Sigmoid colon (tissue), 7 donors: Measurements from ENCODE around the gene ONECUT3. TPM values are rescaled to one million over a fixed set of nuclear protein-coding genes. Genes with fewer than 3 reads are reported as not detected.

ENCODE experiments used
- DNase-seq: peaks from one replicate; pipeline ENCODE4 v3.0.0-alpha.2; 2019
- H3K27ac ChIP-seq, 4 donors: fragments of 200-600 bp; sonication (generic); one replicate each; pipeline ENCODE4 v1.5.1; 2016 to 2019; ENCODE audit warnings: mild to moderate bottlenecking in 1 of 4
- H3K27me3 ChIP-seq, 3 donors: fragments of 200-600 bp; sonication (generic); one replicate each; pipeline ENCODE4 v1.5.1; 2019; ENCODE audit warnings: mild to moderate bottlenecking in 1 of 3
- H3K36me3 ChIP-seq, 4 donors: fragments of 200-600 bp; sonication (generic); one replicate each; pipeline ENCODE4 v1.5.1; 2016 to 2019
- H3K4me1 ChIP-seq, 4 donors: fragments of 200-600 bp; sonication (generic); one replicate each; pipeline ENCODE4 v1.5.1; 2017 to 2019
- H3K4me3 ChIP-seq, 4 donors: fragments of 200-600 bp; sonication (generic); one replicate each; pipeline ENCODE4 v1.5.1; 2017 to 2019; ENCODE audit warnings: mild to moderate bottlenecking in 2 of 4, moderate library complexity in 1 of 4
- H3K9me3 ChIP-seq, 4 donors: fragments of 200-600 bp in 3 of 4; sonication (generic) in 3 of 4; one replicate each; pipeline versions ENCODE4 v1.5.1 to v1.6.1; 2013 to 2019
- CTCF ChIP-seq, 4 experiments: fragments of 450-650 bp in 3 of 4; fragments of 200-600 bp in 1 of 4; IDR thresholded peaks; one replicate each; pipeline ENCODE4 v1.5.1; 2016 to 2019; ENCODE audit warnings: antibody characterized with exemption in 4 of 4, mild to moderate bottlenecking in 3 of 4, moderate library complexity in 2 of 4
- EP300 ChIP-seq, 4 donors: sonication (generic); formaldehyde crosslinking; IDR thresholded peaks; one replicate each; pipeline ENCODE4 v1.6.1; 2017; ENCODE audit warnings: antibody characterized with exemption in 4 of 4
- POLR2A ChIP-seq, 2 donors: fragments of 450-650 bp; IDR thresholded peaks; one replicate each; pipeline ENCODE4 v1.6.1; 2016; ENCODE audit warnings: antibody characterized with exemption in 2 of 2, mild to moderate bottlenecking in 2 of 2, moderate library complexity in 2 of 2
- POLR2AphosphoS5 ChIP-seq, 4 donors: sonication (generic); formaldehyde crosslinking; IDR thresholded peaks; one replicate each; pipeline ENCODE4 v1.6.1; 2017; ENCODE audit warnings: antibody characterized with exemption in 4 of 4
- WGBS, 2 donors: extraction: QIAGEN DNeasy Blood & Tissue Kit; methylation state at CpG; one replicate each; pipeline ENCODE4 v1.1.7; 2013; 5-methylcytosine and 5-hydroxymethylcytosine counted together
- intact Hi-C: fragments of 100-400 bp; cut with DNase I; formaldehyde crosslinking; loops from one replicate; pipeline ENCODE4 v1.15.1; 2023
- polyA plus RNA-seq, 3 donors: library from polyadenylated mRNA; stranded (reverse); fragments of 200-250 nt; gene quantifications; one replicate each; pipeline ENCODE4 v1.2.3, GENCODE V29; 2013
- total RNA-seq, 4 donors: library from RNA; depleted of rRNA; stranded (reverse); fragments of >200 nt; gene quantifications; one replicate each; pipeline ENCODE4 v1.1.0, GENCODE V29; 2016
- donor health status: healthy with polysubstance abuse.
- donor health status: Bipolar disorder and iron deficiency.
- donor health status: healthy.

The ONECUT3 gene
- total and polyA plus RNA-seq, 7 donors = not detected

- no peaks in the 10 kb centered on the region for H3K4me1 ChIP-seq
- H3K4me3 ChIP-seq = no peak overlapping the region
- H3K27ac ChIP-seq = no peak overlapping the region
- TF ChIP-seq POLR2AphosphoS5 (IDR thresholded peaks at IDR 0.05) (no peak), CTCF (IDR thresholded peaks at IDR 0.05) (no peak)
- 66 to 79% methylated on average over 2 of the region's 2 CpGs for WGBS, 2 donors
- H3K27me3 ChIP-seq = peaks cover 3 to 52% (median 21%) of the 10 kb centered on the region in 3 donors
- intact Hi-C loops = no loop called here
- H3K9me3 ChIP-seq = no peaks in the 10 kb centered on the region
- no peak for DNase-seq
- H3K36me3 ChIP-seq = no peaks in the 10 kb centered on the region
Observed at GRCh38 chr19:1713170-1713569, 40.1 kb upstream of the ONECUT3 start.

- Histone ChIP-seq H3K4me3 (no peak overlapping the region), H3K36me3 (no peaks in the 10 kb centered on the region), H3K4me1 (peaks cover 0 to 5% (median 0%) of the 10 kb centered on the region in 4 donors), H3K27ac (no peak overlapping the region), H3K27me3 (peaks cover 13 to 75% (median 39%) of the 10 kb centered on the region in 3 donors), H3K9me3 (no peaks in the 10 kb centered on the region)
- no peak for DNase-seq
- 60 to 62% methylated on average over 13 of the region's 13 CpGs for WGBS, 2 donors
- intact Hi-C loops = no loop called here
- TF ChIP-seq POLR2A (IDR thresholded peaks at IDR 0.05) (no peak), CTCF (IDR thresholded peaks at IDR 0.05) (no peak), POLR2AphosphoS5 (IDR thresholded peaks at IDR 0.05) (no peak), EP300 (IDR thresholded peaks at IDR 0.05) (no peak)
Observed at GRCh38 chr19:1715540-1715939, 37.8 kb upstream of the ONECUT3 start.

GRCh38 chr19:1717200-1717969 lies 35.9 kb upstream of the ONECUT3 start:
- Histone ChIP-seq H3K4me3 (no peak overlapping the region), H3K27ac (no peak overlapping the region), H3K9me3 (no peaks in the 10 kb centered on the region), H3K36me3 (no peaks in the 10 kb centered on the region), H3K27me3 (peaks cover 13 to 84% (median 41%) of the 10 kb centered on the region in 3 donors), H3K4me1 (peaks cover 0 to 5% (median 0%) of the 10 kb centered on the region in 4 donors)
- intact Hi-C loops = no loop called here
- no peak for DNase-seq
- WGBS, 2 donors = 88% methylated on average over 1 of the region's 1 CpG
- TF ChIP-seq EP300 (IDR thresholded peaks at IDR 0.05) = no peak
- no peak for TF ChIP-seq POLR2AphosphoS5 (IDR thresholded peaks at IDR 0.05)
- no peak for TF ChIP-seq CTCF (IDR thresholded peaks at IDR 0.05)
- TF ChIP-seq POLR2A (IDR thresholded peaks at IDR 0.05) = no peak

- peaks cover 0 to 5% (median 0%) of the 10 kb centered on the region in 4 donors for H3K4me1 ChIP-seq
- H3K27ac ChIP-seq = no peak overlapping the region
- H3K36me3 ChIP-seq = no peaks in the 10 kb centered on the region
- H3K27me3 ChIP-seq = peaks cover 13 to 84% (median 41%) of the 10 kb centered on the region in 3 donors
- no peak for TF ChIP-seq CTCF (IDR thresholded peaks at IDR 0.05)
- no peak for TF ChIP-seq POLR2AphosphoS5 (IDR thresholded peaks at IDR 0.05)
- TF ChIP-seq POLR2A (IDR thresholded peaks at IDR 0.05) = no peak
- TF ChIP-seq EP300 (IDR thresholded peaks at IDR 0.05) = no peak
- H3K9me3 ChIP-seq = no peaks in the 10 kb centered on the region
- intact Hi-C loops = no loop called here
- 81 to 86% methylated on average over 2 of the region's 2 CpGs for WGBS, 2 donors
- DNase-seq = no peak
- no peak overlapping the region for H3K4me3 ChIP-seq
Observed at GRCh38 chr19:1717970-1718264, 35.4 kb upstream of the ONECUT3 start.
